Posterior cingulate gyrus (tissue), 11 donors: ENCODE results near the gene PKMYT1.
A peak's percentile ranks its signal among the peaks of the same experiment; 100 is the strongest.
"Not testable (repeated sequence)": the region's sequence is repeated elsewhere in the genome, so short reads cannot be mapped to it uniquely, and the experiment has no call there.

Experiments used
- DNase-seq, 10 donors: peaks; one replicate each; pipeline versions ENCODE4 v3.0.0 to v3.0.0-alpha.2; 2020 to 2021; ENCODE audit warnings: mixed read lengths in 3 of 10
- intact Hi-C: fragments of 100-400 bp; cut with DNase I; formaldehyde crosslinking; loops from one replicate; pipeline ENCODE4 v1.15.1; 2023

PKMYT1 gene

GRCh38 chr16:2943716-2944115, 36.5 kb downstream of the PKMYT1 start:
- DNase-seq, intact Hi-C loops: not testable (repeated sequence)

- intact Hi-C loops, result no loop called here
- no peak for DNase-seq
Observed at GRCh38 chr16:2942045-2942444, 38.2 kb downstream of the PKMYT1 start.

GRCh38 chr16:2939968-2940367, 40.3 kb downstream of the PKMYT1 start:
- intact Hi-C loops, result no loop called here
- DNase-seq, result no peak

- DNase-seq, result no peak
- intact Hi-C loops, result no loop called here
Observed at GRCh38 chr16:2938206-2938605, 42.0 kb downstream of the PKMYT1 start.

GRCh38 chr16:2937170-2937569, 43.1 kb downstream of the PKMYT1 start:
- intact Hi-C loops, result no loop called here
- DNase-seq, result no peak

- DNase-seq, result no peak
- intact Hi-C loops, result no loop called here
Observed at GRCh38 chr16:2936436-2937011, 43.7 kb downstream of the PKMYT1 start.

GRCh38 chr16:2934450-2934849, 45.8 kb downstream of the PKMYT1 start:
- intact Hi-C loops, result no loop called here

GRCh38 chr16:2933701-2934100, 46.5 kb downstream of the PKMYT1 start:
- intact Hi-C loops, result no loop called here
- DNase-seq, result no peak

More at GRCh38 chr16:2934450-2934849, 45.8 kb downstream of the PKMYT1 start:
- no peak for DNase-seq

GRCh38 chr16:2933136-2933535, 47.1 kb downstream of the PKMYT1 start:
- DNase-seq, result peak in 1 of 10 donors; percentile 52
- intact Hi-C loops, result no loop called here

GRCh38 chr16:2931231-2931914, 48.9 kb downstream of the PKMYT1 start:
- DNase-seq, result peak in 1 of 10 donors; percentile 44
- intact Hi-C loops, result not testable (repeated sequence)

- DNase-seq, result peak in 1 of 10 donors; percentile 42
- intact Hi-C loops, result no loop called here
Observed at GRCh38 chr16:2930236-2930635, 50.0 kb downstream of the PKMYT1 start.

GRCh38 chr16:2929693-2930092, 50.6 kb downstream of the PKMYT1 start:
- intact Hi-C loops, result no loop called here
- DNase-seq, result peak in 1 of 10 donors; percentile 45

- DNase-seq, result peak in 1 of 10 donors; percentile 64
- intact Hi-C loops, result no loop called here
Observed at GRCh38 chr16:2928796-2929195, 51.5 kb downstream of the PKMYT1 start.

- DNase-seq, intact Hi-C loops: not testable (repeated sequence)
Observed at GRCh38 chr16:2928151-2928550, 52.1 kb downstream of the PKMYT1 start.

GRCh38 chr16:2927010-2927646, 53.1 kb downstream of the PKMYT1 start:
- intact Hi-C loops, result no loop called here
- DNase-seq, result peak; percentile 70 to 97 (median 82)

GRCh38 chr16:2926650-2926999, 53.6 kb downstream of the PKMYT1 start:
- intact Hi-C loops, result no loop called here
- no peak for DNase-seq

GRCh38 chr16:2925951-2926649, 54.1 kb downstream of the PKMYT1 start:
- intact Hi-C loops, result no loop called here
- DNase-seq, result no peak

- DNase-seq, result peak in 1 of 10 donors; percentile 31
- intact Hi-C loops, result no loop called here
Observed at GRCh38 chr16:2924901-2925755, 55.1 kb downstream of the PKMYT1 start.

GRCh38 chr16:2923481-2923880, 56.8 kb downstream of the PKMYT1 start:
- intact Hi-C loops, result no loop called here
- peak in 1 of 10 donors; percentile 55 for DNase-seq
